GM12801 (cell line): ENCODE data around the gene FGF4.

Experiments
- CTCF ChIP-seq: IDR thresholded peaks from one replicate; pipeline ENCODE4 v1.5.1; 2011; ENCODE audit warnings: control low read depth; ENCODE audit not compliant: insufficient read length; ENCODE audit errors: extremely low read depth

FGF4 gene

GRCh38 chr11:69818231-69818602 lies 43.1 kb upstream of the FGF4 start:
- no peak for TF ChIP-seq CTCF

- no peak for TF ChIP-seq CTCF
Observed at GRCh38 chr11:69817265-69818230, 42.4 kb upstream of the FGF4 start.

- no peak for TF ChIP-seq CTCF
Observed at GRCh38 chr11:69816671-69817070, 41.5 kb upstream of the FGF4 start.

GRCh38 chr11:69815973-69816372 lies 40.8 kb upstream of the FGF4 start:
- no peak for TF ChIP-seq CTCF

- no peak for TF ChIP-seq CTCF
Observed at GRCh38 chr11:69814902-69815301, 39.8 kb upstream of the FGF4 start.

GRCh38 chr11:69814411-69814810 lies 39.3 kb upstream of the FGF4 start:
- TF ChIP-seq CTCF = no peak

GRCh38 chr11:69813839-69814238 lies 38.7 kb upstream of the FGF4 start:
- no peak for TF ChIP-seq CTCF
